A549 (cell line): ENCODE measurements around the gene INSIG2.

ENCODE experiments used
- CTCF ChIP-seq: fragments of >200 bp; sonication (Bioruptor Twin); formaldehyde crosslinking; IDR thresholded peaks from 3 replicates; pipeline ENCODE4 v1.5.1; 2016
- USF2 ChIP-seq: fragments of 450-650 bp; IDR thresholded peaks from 2 replicates; pipeline ENCODE4 v1.6.1; 2014; ENCODE audit warnings: antibody characterized with exemption

GRCh38 chr2:118110991-118111390 lies 22.7 kb downstream of the INSIG2 start:
- TF ChIP-seq CTCF, result no peak
- TF ChIP-seq USF2, result no peak
